ENCODE results near the gene UTP25. TPM values are rescaled to one million over a fixed set of nuclear protein-coding genes. Genes with fewer than 3 reads are reported as not detected.
"Not testable (repeated sequence)": the region's sequence is repeated elsewhere in the genome, so short reads cannot be mapped to it uniquely, and the experiment has no call there.

UTP25 gene
- total RNA-seq, 1 donor from 2014 or later = 6.8 TPM

- peaks cover 2% of the 10 kb centered on the region for H3K27me3 Mint-ChIP-seq (ENCODE audit: low read depth)
- DNase-seq (ENCODE audit: low read depth, low spot score) = no peak
Measured at GRCh38 chr1:209899948-209900347, 72.2 kb downstream of the UTP25 start.

GRCh38 chr1:209900734-209901133 lies 73.0 kb downstream of the UTP25 start:
- Mint-ChIP-seq H3K4me1 (no peaks in the 10 kb centered on the region), H3K36me3 (ENCODE audit: low read depth) (no peaks in the 10 kb centered on the region), H3K27ac (ENCODE audit: unreplicated experiment) (no peak overlapping the region), H3K27me3 (ENCODE audit: low read depth) (peaks cover 4% of the 10 kb centered on the region), H3K4me3 (no peak overlapping the region), H3K9me3 (peaks cover 2% of the 10 kb centered on the region)
- TF ChIP-seq CTCF (conservative IDR thresholded peaks at IDR 0.05) = no peak
- DNase-seq (ENCODE audit: low read depth, low spot score) = no peak

More at GRCh38 chr1:209899948-209900347, 72.2 kb downstream of the UTP25 start:
- H3K4me3 Mint-ChIP-seq = no peak overlapping the region
- no peak overlapping the region for H3K27ac Mint-ChIP-seq (ENCODE audit: unreplicated experiment)
- peaks cover 2% of the 10 kb centered on the region for H3K9me3 Mint-ChIP-seq
- H3K36me3 Mint-ChIP-seq (ENCODE audit: low read depth) = no peaks in the 10 kb centered on the region
- peak; percentile 35 for TF ChIP-seq CTCF (conservative IDR thresholded peaks at IDR 0.05)
- H3K4me1 Mint-ChIP-seq = no peaks in the 10 kb centered on the region

- no peak for DNase-seq (ENCODE audit: low read depth, low spot score)
- Mint-ChIP-seq H3K27ac (ENCODE audit: unreplicated experiment) (no peak overlapping the region), H3K4me1 (no peaks in the 10 kb centered on the region), H3K36me3 (ENCODE audit: low read depth) (no peaks in the 10 kb centered on the region), H3K27me3 (ENCODE audit: low read depth) (peaks cover 8% of the 10 kb centered on the region), H3K4me3 (no peak overlapping the region), H3K9me3 (peaks cover 2% of the 10 kb centered on the region)
- TF ChIP-seq CTCF (conservative IDR thresholded peaks at IDR 0.05) = no peak
Measured at GRCh38 chr1:209901211-209901610, 73.4 kb downstream of the UTP25 start.

- not testable (repeated sequence) for H3K27ac Mint-ChIP-seq (ENCODE audit: unreplicated experiment); DNase-seq (ENCODE audit: low read depth, low spot score); H3K36me3 Mint-ChIP-seq (ENCODE audit: low read depth); H3K9me3 Mint-ChIP-seq; H3K4me1 Mint-ChIP-seq; H3K4me3 Mint-ChIP-seq
- peaks cover 14% of the 10 kb centered on the region for H3K27me3 Mint-ChIP-seq (ENCODE audit: low read depth)
Measured at GRCh38 chr1:209904774-209905173, 77.0 kb downstream of the UTP25 start.

Other genes with a start within 250 kb of the UTP25 start
- gene CAMK1G, start 244.3 kb upstream of the UTP25 start, total RNA-seq = 1.1 and 1.8 TPM in 2 replicates
- not detected in 2 replicates for gene LAMB3, start 175.5 kb upstream of the UTP25 start, total RNA-seq
- gene G0S2, start 152.6 kb upstream of the UTP25 start, total RNA-seq = 0.37 and 0.48 TPM in 2 replicates
- gene HSD11B1, start 123.1 kb upstream of the UTP25 start, total RNA-seq = not detected in 2 replicates
- gene TRAF3IP3, start 71.9 kb upstream of the UTP25 start, total RNA-seq = not detected in 2 replicates
- gene C1orf74, start 43.4 kb upstream of the UTP25 start, total RNA-seq = 2.7 and 3.2 TPM in 2 replicates
- gene IRF6, start 21.8 kb upstream of the UTP25 start, total RNA-seq = 0.05 TPM in 1 of 2 replicates, not detected in the other
- gene SYT14, start 110.2 kb downstream of the UTP25 start, total RNA-seq = 3.6 and 4.1 TPM in 2 replicates

All from neural crest cell (in vitro differentiated cells).